Spleen (tissue), 7 donors: ENCODE measurements around the gene TTLL11.

ENCODE experiments used
- CTCF ChIP-seq, 11 experiments: fragments of 200-600 bp in 7 of 11; fragments of 450-650 bp in 4 of 11; sonication (generic) in 4 of 11; IDR thresholded peaks in 8 of 11; conservative IDR thresholded peaks in 3 of 11; 1 replicate in 7 of 11; 2 replicates in 4 of 11; pipeline versions ENCODE4 v1.4.0 to v1.8.0; 2016 to 2021; ENCODE audit warnings: antibody characterized with exemption in 11 of 11, inconsistent platforms in 4 of 11, mild to moderate bottlenecking in 1 of 11
- POLR2A ChIP-seq, 3 donors: fragments of 450-650 bp; IDR thresholded peaks; one replicate each; pipeline ENCODE4 v1.5.1; 2017; ENCODE audit warnings: antibody characterized with exemption in 3 of 3, mild to moderate bottlenecking in 1 of 3
- POLR2AphosphoS5 ChIP-seq, 3 donors: sonication (generic); formaldehyde crosslinking; IDR thresholded peaks; one replicate each; pipeline ENCODE4 v1.5.1; 2017; ENCODE audit warnings: antibody characterized with exemption in 3 of 3
- donor health status: DM: no; HTN: no; CAD: no; lungs with moderate emphysema.
- donor health status: DM: no; HTN: no; CAD: no.
- donor health status: DM: no; HTN: no; CAD: no.

- TF ChIP-seq CTCF (IDR thresholded peaks at IDR 0.05 in 8 of 11, conservative IDR thresholded peaks at IDR 0.05 in 3 of 11) (no peak), POLR2A (IDR thresholded peaks at IDR 0.05) (no peak), POLR2AphosphoS5 (IDR thresholded peaks at IDR 0.05) (no peak)
Observed at GRCh38 chr9:122118343-122119165, 25.4 kb upstream of the TTLL11 start.
